IMR-90 (cell line): Measurements from ENCODE around the gene FAM234A. TPM values are rescaled to one million over a fixed set of nuclear protein-coding genes. Genes with fewer than 3 reads are reported as not detected.

ENCODE experiments used
- ATAC-seq: fragments of 200-7000 bp; cut with Tn5 transposase; 2 replicates; pipeline ENCODE4 v1.9.1; 2020; ENCODE audit warnings: low read depth, mild to moderate bottlenecking, moderate library complexity
- BruUV-seq: library from RNA; stranded (reverse); fragments of 400-500 nt; replicated peaks from 2 replicates; lab custom pipeline; 2021; lab: Mats Ljungman, UMichigan
- CTCF ChIA-PET: fragments of 300-600 bp; formaldehyde crosslinking; extraction: SDS; loops from one replicate; lab custom pipeline; 2021; ENCODE audit warnings: antibody characterized with exemption; lab: Yijun Ruan, JAX
- POLR2A ChIA-PET: fragments of 300-600 bp; sonication (Branson Sonifier 250); formaldehyde crosslinking; loops from one replicate; lab custom pipeline; 2022; ENCODE audit warnings: antibody characterized with exemption; ENCODE audit not compliant: unreplicated experiment; lab: Charles Lee
- DNase-seq: peaks from one replicate; pipeline ENCODE4 v3.0.0; 2013
- H2AFZ ChIP-seq: replicated peaks from 2 replicates; pipeline ENCODE3; 2013; ENCODE audit warnings: low read length, mild to moderate bottlenecking; ENCODE audit not compliant: poor library complexity
- H2AK5ac ChIP-seq: 2 replicates; pipeline ENCODE4 v1.6.1; 2013; ENCODE audit warnings: low read depth, low read length, inconsistent platforms
- H2AK9ac ChIP-seq: replicated peaks from 2 replicates; pipeline ENCODE3; 2013; ENCODE audit warnings: mild to moderate bottlenecking, low read depth, low read length, moderate library complexity; ENCODE audit not compliant: poor library complexity
- H2BK120ac ChIP-seq: 2 replicates; pipeline ENCODE4 v1.6.1; 2013; ENCODE audit warnings: low read depth, low read length, inconsistent platforms
- H2BK15ac ChIP-seq: 3 replicates; pipeline ENCODE4 v1.6.1; 2013; ENCODE audit warnings: low read depth, low read length, inconsistent platforms
- H2BK20ac ChIP-seq: 2 replicates; pipeline ENCODE4 v1.6.1; 2013; ENCODE audit warnings: low read depth, mild to moderate bottlenecking, inconsistent platforms, low read length, moderate library complexity
- H2BK5ac ChIP-seq: 2 replicates; pipeline ENCODE4 v1.6.1; 2013; ENCODE audit warnings: mild to moderate bottlenecking, low read depth, low read length, inconsistent platforms; ENCODE audit not compliant: poor library complexity, severe bottlenecking
- H3K14ac ChIP-seq: replicated peaks from 2 replicates; pipeline ENCODE4 v1.6.1; 2013; ENCODE audit warnings: low read depth, low read length, inconsistent platforms
- H3K18ac ChIP-seq: 2 replicates; pipeline ENCODE4 v1.6.1; 2013; ENCODE audit warnings: low read depth, low read length, control low read depth
- H3K23ac ChIP-seq: 2 replicates; pipeline ENCODE4 v1.6.1; 2013; ENCODE audit warnings: low read depth, low read length, inconsistent platforms
- H3K27ac ChIP-seq: 2 replicates; pipeline ENCODE4 v1.5.1; 2013; ENCODE audit warnings: mild to moderate bottlenecking, control low read depth, low read length; ENCODE audit not compliant: insufficient read depth
- H3K27me3 ChIP-seq: 2 replicates; pipeline ENCODE4 v1.6.1; 2013; ENCODE audit warnings: low read length; ENCODE audit not compliant: control insufficient read depth, insufficient read depth
- H3K36me3 ChIP-seq: 2 replicates; pipeline ENCODE4 v1.6.1; 2013; ENCODE audit warnings: low read length, mixed read lengths; ENCODE audit not compliant: control insufficient read depth, insufficient read depth
- H3K4ac ChIP-seq: 2 replicates; pipeline ENCODE4 v1.6.1; 2013; ENCODE audit warnings: low read depth, low read length, inconsistent platforms
- H3K4me1 ChIP-seq: 2 replicates; pipeline ENCODE4 v1.6.1; 2013; ENCODE audit warnings: low read length, mixed read lengths; ENCODE audit not compliant: control insufficient read depth, insufficient read depth
- H3K4me2 ChIP-seq: 2 replicates; pipeline ENCODE4 v1.6.1; 2013; ENCODE audit warnings: low read depth, mild to moderate bottlenecking, control low read depth, low read length, moderate library complexity
- H3K4me3 ChIP-seq: 2 replicates; pipeline ENCODE4 v1.5.1; 2013; ENCODE audit warnings: low read depth, mild to moderate bottlenecking, control low read depth, low read length, moderate library complexity; ENCODE audit not compliant: insufficient read depth
- H3K56ac ChIP-seq: 2 replicates; pipeline ENCODE4 v1.6.1; 2013; ENCODE audit warnings: low read length, inconsistent platforms; ENCODE audit not compliant: insufficient read depth; ENCODE audit errors: extremely low read depth
- H3K79me1 ChIP-seq, 2 experiments: 2 replicates each; pipeline ENCODE4 v1.6.1; 2013; ENCODE audit warnings: low read length in 2 of 2, inconsistent platforms in 1 of 2, low read depth in 1 of 2
- H3K9ac ChIP-seq: 2 replicates; pipeline ENCODE4 v1.6.1; 2013; ENCODE audit warnings: low read depth, low read length, control low read depth
- H3K9me1 ChIP-seq: 2 replicates; pipeline ENCODE4 v1.6.1; 2013; ENCODE audit warnings: low read length, inconsistent platforms; ENCODE audit not compliant: insufficient read depth
- H3K9me3 ChIP-seq: 2 replicates; pipeline ENCODE4 v1.6.1; 2013; ENCODE audit warnings: low read length; ENCODE audit not compliant: control insufficient read depth, insufficient read depth
- H4K20me1 ChIP-seq: 2 replicates; pipeline ENCODE4 v1.6.1; 2013; ENCODE audit warnings: low read length, inconsistent platforms; ENCODE audit not compliant: insufficient read depth
- H4K5ac ChIP-seq: 2 replicates; pipeline ENCODE4 v1.6.1; 2013; ENCODE audit warnings: mild to moderate bottlenecking, low read depth, low read length, control low read depth
- H4K8ac ChIP-seq, 2 experiments: 2 replicates each; pipeline ENCODE4 v1.6.1; 2013; ENCODE audit warnings: low read depth in 2 of 2, low read length in 2 of 2, control low read depth in 1 of 2, inconsistent platforms in 1 of 2
- H4K91ac ChIP-seq: 2 replicates; pipeline ENCODE4 v1.6.1; 2013; ENCODE audit warnings: low read depth, low read length, inconsistent platforms; ENCODE audit not compliant: insufficient read depth
- CEBPB ChIP-seq: IDR thresholded peaks from 2 replicates; pipeline ENCODE4 v1.6.1; 2012; ENCODE audit warnings: low read depth, low read length, improper control_type of control experiment
- ELK1 ChIP-seq: fragments of 150-350 bp; IDR thresholded peaks from 2 replicates; pipeline ENCODE4 v1.6.1; 2016; ENCODE audit warnings: low read depth, mild to moderate bottlenecking, low read length, moderate library complexity, borderline replicate concordance
- MAZ ChIP-seq: IDR thresholded peaks from 2 replicates; pipeline ENCODE4 v1.6.1; 2012; ENCODE audit warnings: low read depth, mild to moderate bottlenecking, low read length, improper control_type of control experiment, moderate library complexity, borderline replicate concordance
- MXI1 ChIP-seq: IDR thresholded peaks from 2 replicates; pipeline ENCODE4 v1.6.1; 2012; ENCODE audit warnings: low read depth, mild to moderate bottlenecking, low read length, moderate library complexity, borderline replicate concordance
- NFE2L2 ChIP-seq: fragments of 150-350 bp; IDR thresholded peaks from 2 replicates; pipeline ENCODE4 v1.6.1; 2016; ENCODE audit warnings: low read depth, mild to moderate bottlenecking, low read length
- RFX5 ChIP-seq: IDR thresholded peaks from 2 replicates; pipeline ENCODE4 v1.8.0; 2012; ENCODE audit warnings: low read depth, mild to moderate bottlenecking, low read length, moderate library complexity
- WGBS, 2 experiments: methylation state at CpG; one replicate each; pipeline versions ENCODE4 v1.1.5 to v1.1.7; 2013; ENCODE audit warnings: missing lambda C conversion rate in 2 of 2; ENCODE audit not compliant: insufficient read length in 1 of 2; ENCODE audit errors: extremely low coverage in 2 of 2; 5-methylcytosine and 5-hydroxymethylcytosine counted together
- dilution Hi-C: fragments of 300-500 bp; cut with HindIII; formaldehyde crosslinking; loops from one replicate; pipeline ENCODE4 v1.14.3; 2018; ENCODE audit warnings: low sequenced_read_pairs; ENCODE audit not compliant: unreplicated experiment
- in situ Hi-C: fragments of 300-500 bp; cut with MboI; formaldehyde crosslinking; loops from 3 replicates; pipeline ENCODE4 v1.14.3; 2019; ENCODE audit warnings: low sequenced_read_pairs, inconsistent platforms, mixed read lengths
- intact Hi-C: fragments of 100-400 bp; cut with micrococcal nuclease; formaldehyde crosslinking; loops from 2 replicates; pipeline ENCODE4 v1.10.0; 2022
- polyA plus RNA-seq, 3 experiments: library from polyadenylated mRNA; depleted of rRNA; stranded (reverse); fragments of >200 nt; gene quantifications; 2 replicates each; pipeline ENCODE4 v1.2.3, GENCODE V29; 2012; ENCODE audit warnings: low replicate concordance in 1 of 3
- total RNA-seq: library from RNA; depleted of rRNA; stranded (reverse); fragments of >200 nt; gene quantifications from 2 replicates; pipeline ENCODE4 v1.2.3, GENCODE V29; 2012; rRNA removed

FAM234A gene
- total and polyA plus RNA-seq, 2 of the 4 experiments (the other 2 are of a cell fraction), result 30.3 to 64.2 TPM

- ChIA-PET CTCF (no interaction called here), POLR2A (no interaction called here)
- Histone ChIP-seq H2AK5ac (no peak overlapping the region), H3K9me1 (no peaks in the 10 kb centered on the region; the same call in 1 of the 2 replicates), H4K20me1 (peaks cover 36% of the 10 kb centered on the region), H3K9me3 (no peaks in the 10 kb centered on the region), H4K91ac (no peak overlapping the region), H3K4me1 (no peaks in the 10 kb centered on the region), H4K5ac (no peak overlapping the region), H3K4me3 (no peak overlapping the region), H2AK9ac (no peak overlapping the region), H2BK120ac (no peak overlapping the region), H2BK15ac (no peak overlapping the region), H3K36me3 (peaks cover 37% of the 10 kb centered on the region), H3K79me1 (peaks cover 32 to 52% of the 10 kb centered on the region in 2 experiments), H2BK20ac (no peak overlapping the region), H3K27ac (no peak overlapping the region), H2BK5ac (no peak overlapping the region), H3K18ac (no peak overlapping the region), H3K27me3 (no peaks in the 10 kb centered on the region), H2AFZ (no peak overlapping the region), H3K14ac (no peak overlapping the region), H4K8ac (no peak overlapping the region), H3K4ac (no peak overlapping the region), H3K4me2 (no peak overlapping the region), H3K56ac (no peak overlapping the region), H3K9ac (no peak overlapping the region), H3K23ac (no peak overlapping the region)
- no peak for ATAC-seq
- WGBS, 2 experiments, result 90% methylated on average over 10 of the region's 14 CpGs; no CpG with 5 or more reads in 1 of the 2 experiments
- BruUV-seq, result no TSS peak
- intact Hi-C loops (no loop called here), dilution Hi-C loops (no loop called here), in situ Hi-C loops (no loop called here)
- TF ChIP-seq MXI1 (no peak), MAZ (no peak), CEBPB (no peak), ELK1 (no peak), RFX5 (no peak), NFE2L2 (no peak)
- no peak for DNase-seq
Measured at GRCh38 chr16:314795-315299, 80.2 kb downstream of the FAM234A start.

Other genes starting within 250 kb of the FAM234A start
- gene POLR3K, start 181.2 kb upstream of the FAM234A start, total RNA-seq, result 9.0 and 10.6 TPM in 2 replicates
- 39.1 and 39.5 TPM in 2 replicates for gene POLR3K, start 181.2 kb upstream of the FAM234A start, polyA plus RNA-seq (2012; rRNA removed)
- 63.3 and 88.0 TPM in 2 replicates for gene SNRNP25, start 181.0 kb upstream of the FAM234A start, total RNA-seq
- gene SNRNP25, start 181.0 kb upstream of the FAM234A start, polyA plus RNA-seq (2012; rRNA removed), result 67.2 and 73.7 TPM in 2 replicates
- 11.1 and 13.8 TPM in 2 replicates for gene RHBDF1, start 162.2 kb upstream of the FAM234A start, total RNA-seq
- 86.6 and 92.3 TPM in 2 replicates for gene RHBDF1, start 162.2 kb upstream of the FAM234A start, polyA plus RNA-seq (2012; rRNA removed)
- gene MPG, start 156.6 kb upstream of the FAM234A start, total RNA-seq, result 66.7 and 74.2 TPM in 2 replicates
- gene MPG, start 156.6 kb upstream of the FAM234A start, polyA plus RNA-seq (2012; rRNA removed), result 135 and 155 TPM in 2 replicates
- gene NPRL3, start 96.1 kb upstream of the FAM234A start, total RNA-seq, result 3.9 and 5.7 TPM in 2 replicates
- gene NPRL3, start 96.1 kb upstream of the FAM234A start, polyA plus RNA-seq (2012; rRNA removed), result 42.4 and 44.0 TPM in 2 replicates
- gene HBZ, start 82.2 kb upstream of the FAM234A start, total RNA-seq, result not detected in 2 replicates
- gene HBZ, start 82.2 kb upstream of the FAM234A start, polyA plus RNA-seq (2012; rRNA removed), result not detected in 2 replicates
- gene HBM, start 68.8 kb upstream of the FAM234A start, total RNA-seq, result not detected in 2 replicates
- not detected in 2 replicates for gene HBM, start 68.8 kb upstream of the FAM234A start, polyA plus RNA-seq (2012; rRNA removed)
- not detected in 2 replicates for gene HBA2, start 61.9 kb upstream of the FAM234A start, total RNA-seq
- not detected in 2 replicates for gene HBA2, start 61.9 kb upstream of the FAM234A start, polyA plus RNA-seq (2012; rRNA removed)
- not detected in 2 replicates for gene HBA1, start 58.1 kb upstream of the FAM234A start, total RNA-seq
- gene HBA1, start 58.1 kb upstream of the FAM234A start, polyA plus RNA-seq (2012; rRNA removed), result 0.21 TPM in 1 of 2 replicates, not detected in the other
- gene HBQ1, start 54.4 kb upstream of the FAM234A start, total RNA-seq, result not detected in 2 replicates
- gene HBQ1, start 54.4 kb upstream of the FAM234A start, polyA plus RNA-seq (2012; rRNA removed), result 0.92 and 1.7 TPM in 2 replicates
- 21.5 and 33.3 TPM in 2 replicates for gene LUC7L, start 5.4 kb upstream of the FAM234A start, total RNA-seq
- 52.8 and 55.6 TPM in 2 replicates for gene LUC7L, start 5.4 kb upstream of the FAM234A start, polyA plus RNA-seq (2012; rRNA removed)
- gene RGS11, start 41.1 kb downstream of the FAM234A start, total RNA-seq, result under 0.01 TPM in 2 replicates
- gene RGS11, start 41.1 kb downstream of the FAM234A start, polyA plus RNA-seq (2012; rRNA removed), result 0.48 and 0.49 TPM in 2 replicates
- 0.36 TPM in 1 of 2 replicates, not detected in the other for gene ARHGDIG, start 45.8 kb downstream of the FAM234A start, total RNA-seq
- 0.16 and 0.24 TPM in 2 replicates for gene ARHGDIG, start 45.8 kb downstream of the FAM234A start, polyA plus RNA-seq (2012; rRNA removed)
- gene PDIA2, start 48.3 kb downstream of the FAM234A start, total RNA-seq, result 0.28 TPM in 1 of 2 replicates, not detected in the other
- gene PDIA2, start 48.3 kb downstream of the FAM234A start, polyA plus RNA-seq (2012; rRNA removed), result 0.17 and 0.32 TPM in 2 replicates
- 10.9 and 11.9 TPM in 2 replicates for gene AXIN1, start 117.9 kb downstream of the FAM234A start, total RNA-seq
- gene AXIN1, start 117.9 kb downstream of the FAM234A start, polyA plus RNA-seq (2012; rRNA removed), result 14.2 and 15.1 TPM in 2 replicates
- 104 and 106 TPM in 2 replicates for gene MRPL28, start 135.7 kb downstream of the FAM234A start, total RNA-seq
- gene MRPL28, start 135.7 kb downstream of the FAM234A start, polyA plus RNA-seq (2012; rRNA removed), result 181 and 255 TPM in 2 replicates
- gene PGAP6, start 147.2 kb downstream of the FAM234A start, total RNA-seq, result 49.1 and 56.1 TPM in 2 replicates
- gene PGAP6, start 147.2 kb downstream of the FAM234A start, polyA plus RNA-seq (2012; rRNA removed), result 124 and 125 TPM in 2 replicates
- 123 and 124 TPM in 2 replicates for gene NME4, start 162.4 kb downstream of the FAM234A start, total RNA-seq
- gene NME4, start 162.4 kb downstream of the FAM234A start, polyA plus RNA-seq (2012; rRNA removed), result 288 and 406 TPM in 2 replicates
- gene DECR2, start 167.1 kb downstream of the FAM234A start, total RNA-seq, result 3.9 TPM in 2 replicates
- 26.7 and 29.6 TPM in 2 replicates for gene DECR2, start 167.1 kb downstream of the FAM234A start, polyA plus RNA-seq (2012; rRNA removed)
- 7.5 TPM in 2 replicates for gene RAB11FIP3, start 190.8 kb downstream of the FAM234A start, total RNA-seq
- gene RAB11FIP3, start 190.8 kb downstream of the FAM234A start, polyA plus RNA-seq (2012; rRNA removed), result 19.9 and 22.5 TPM in 2 replicates